CD14-positive monocyte (primary cell): ENCODE data around the gene BPI. TPM values are rescaled to one million over a fixed set of nuclear protein-coding genes. Genes with fewer than 3 reads are reported as not detected.

Experiments used
- DNase-seq, 3 donors: peaks; one replicate each; pipeline ENCODE4 v3.0.0-alpha.2; 2011 to 2022
- H2AFZ ChIP-seq: 2 replicates; pipeline ENCODE4 v1.6.0; 2012; ENCODE audit warnings: mild to moderate bottlenecking, low read depth, low read length, inconsistent platforms; ENCODE audit not compliant: insufficient read depth, poor library complexity, severe bottlenecking
- H3K27ac ChIP-seq, 2 donors: 1 replicate in 1 of 2; 2 replicates in 1 of 2; pipeline ENCODE4 v1.5.1; 2012 to 2013; ENCODE audit warnings: low read length in 2 of 2, control low read depth in 1 of 2, inconsistent platforms in 1 of 2, low read depth in 1 of 2, mild to moderate bottlenecking in 1 of 2
- H3K27me3 ChIP-seq, 2 donors: one replicate each; pipeline versions ENCODE4 v1.6.0 to v1.6.1; 2011 to 2013; ENCODE audit warnings: low read length in 2 of 2; ENCODE audit not compliant: control insufficient read depth in 2 of 2, insufficient read depth in 2 of 2
- H3K36me3 ChIP-seq, 2 donors: replicated peaks in 1 of 2; 1 replicate in 1 of 2; 2 replicates in 1 of 2; pipeline versions ENCODE4 v1.5.1 to v1.6.1; 2012 to 2013; ENCODE audit warnings: low read length in 2 of 2, control low read depth in 1 of 2, inconsistent platforms in 1 of 2, mild to moderate bottlenecking in 1 of 2; ENCODE audit not compliant: insufficient read depth in 2 of 2, control insufficient read depth in 1 of 2
- H3K4me1 ChIP-seq, 2 donors: 1 replicate in 1 of 2; 2 replicates in 1 of 2; pipeline versions ENCODE4 v1.5.1 to v1.6.1; 2012 to 2013; ENCODE audit warnings: low read length in 2 of 2, control low read depth in 1 of 2, inconsistent platforms in 1 of 2, mild to moderate bottlenecking in 1 of 2, moderate library complexity in 1 of 2; ENCODE audit not compliant: insufficient read depth in 2 of 2, control insufficient read depth in 1 of 2
- H3K4me2 ChIP-seq: replicated peaks from 2 replicates; pipeline ENCODE3; 2012; ENCODE audit warnings: low read length, moderate library complexity, mild to moderate bottlenecking; ENCODE audit not compliant: poor library complexity, severe bottlenecking; ENCODE audit errors: extremely low read depth
- H3K4me3 ChIP-seq, 3 experiments: fragments of 200-600 bp in 1 of 3; sonication (generic) in 1 of 3; replicated peaks in 1 of 3; 1 replicate in 2 of 3; 2 replicates in 1 of 3; pipeline ENCODE4 v1.5.1; 2011 to 2013; ENCODE audit warnings: low read length in 3 of 3, mild to moderate bottlenecking in 3 of 3, control low read depth in 2 of 3, low read depth in 2 of 3, inconsistent platforms in 1 of 3, moderate library complexity in 1 of 3
- H3K79me2 ChIP-seq: 2 replicates; pipeline ENCODE4 v1.6.0; 2012; ENCODE audit warnings: mild to moderate bottlenecking, control low read depth, inconsistent platforms, low read length, moderate library complexity; ENCODE audit not compliant: insufficient read depth
- H3K9ac ChIP-seq: 2 replicates; pipeline ENCODE4 v1.6.0; 2017; ENCODE audit warnings: low read length, mild to moderate bottlenecking; ENCODE audit not compliant: insufficient read depth, poor library complexity, severe bottlenecking
- H3K9me3 ChIP-seq, 2 donors: replicated peaks in 1 of 2; 1 replicate in 1 of 2; 2 replicates in 1 of 2; pipeline versions ENCODE4 v1.5.1 to v1.6.1; 2012 to 2013; ENCODE audit warnings: low read length in 2 of 2, control low read depth in 1 of 2; ENCODE audit not compliant: control insufficient read depth in 1 of 2, insufficient read depth in 1 of 2
- H4K20me1 ChIP-seq: 2 replicates; pipeline ENCODE4 v1.6.0; 2012; ENCODE audit warnings: mild to moderate bottlenecking, low read length, control low read depth, moderate library complexity; ENCODE audit not compliant: insufficient read depth
- H3K27ac Mint-ChIP-seq, 7 donors: one replicate each; pipeline ENCODE4 v1.8.0; 2020; ENCODE audit warnings: mild to moderate bottlenecking in 7 of 7, mixed read lengths in 7 of 7, moderate library complexity in 6 of 7, inconsistent platforms in 2 of 7
- H3K27me3 Mint-ChIP-seq, 3 donors: one replicate each; pipeline ENCODE4 v1.8.0; 2021 to 2022; ENCODE audit warnings: low read depth in 3 of 3, mild to moderate bottlenecking in 3 of 3, mixed read lengths in 3 of 3, moderate library complexity in 3 of 3, inconsistent platforms in 1 of 3
- H3K36me3 Mint-ChIP-seq, 2 donors: one replicate each; pipeline ENCODE4 v1.8.0; 2020; ENCODE audit warnings: mixed read lengths in 2 of 2, inconsistent platforms in 1 of 2, mild to moderate bottlenecking in 1 of 2
- H3K4me1 Mint-ChIP-seq: one replicate; pipeline ENCODE4 v1.8.0; 2020; ENCODE audit warnings: mild to moderate bottlenecking, mixed read lengths
- H3K4me3 Mint-ChIP-seq, 2 donors: one replicate each; pipeline ENCODE4 v1.8.0; 2020; ENCODE audit warnings: mild to moderate bottlenecking in 2 of 2, mixed read lengths in 2 of 2, moderate library complexity in 1 of 2
- H3K9me3 Mint-ChIP-seq, 7 donors: one replicate each; pipeline ENCODE4 v1.8.0; 2020 to 2022; ENCODE audit warnings: mixed read lengths in 7 of 7, mild to moderate bottlenecking in 6 of 7, moderate library complexity in 6 of 7, inconsistent platforms in 2 of 7
- WGBS: methylation state at CpG from one replicate; pipeline ENCODE4 v1.1.5; 2013; ENCODE audit warnings: missing lambda C conversion rate; ENCODE audit not compliant: insufficient coverage; 5-methylcytosine and 5-hydroxymethylcytosine counted together
- intact Hi-C, 2 donors: fragments of 100-400 bp; cut with micrococcal nuclease; formaldehyde crosslinking; loops; one replicate each; pipeline versions ENCODE4 v1.15.0 to v1.15.1; 2023
- polyA plus RNA-seq, 3 donors: library from polyadenylated mRNA; depleted of rRNA in 1 of 3; unstranded in 2 of 3; stranded (reverse) in 1 of 3; fragments of 300-500 nt in 2 of 3; fragments of >200 nt in 1 of 3; fragmentation: Illumina TruSeq in 2 of 3; gene quantifications; 1 replicate in 2 of 3; 2 replicates in 1 of 3; pipeline ENCODE4 v1.2.3, GENCODE V29; 2012 to 2021
- TF ChIP-seq, protein P1 (sequence below): fragments of 200-600 bp; IDR thresholded peaks from one replicate; pipeline ENCODE4 v1.8.0; 2022; ENCODE audit warnings: antibody characterized with exemption, mild to moderate bottlenecking

The BPI gene
- polyA plus RNA-seq, 3 donors = 8.2 to 9.0 (median 8.7) TPM

DNA sequence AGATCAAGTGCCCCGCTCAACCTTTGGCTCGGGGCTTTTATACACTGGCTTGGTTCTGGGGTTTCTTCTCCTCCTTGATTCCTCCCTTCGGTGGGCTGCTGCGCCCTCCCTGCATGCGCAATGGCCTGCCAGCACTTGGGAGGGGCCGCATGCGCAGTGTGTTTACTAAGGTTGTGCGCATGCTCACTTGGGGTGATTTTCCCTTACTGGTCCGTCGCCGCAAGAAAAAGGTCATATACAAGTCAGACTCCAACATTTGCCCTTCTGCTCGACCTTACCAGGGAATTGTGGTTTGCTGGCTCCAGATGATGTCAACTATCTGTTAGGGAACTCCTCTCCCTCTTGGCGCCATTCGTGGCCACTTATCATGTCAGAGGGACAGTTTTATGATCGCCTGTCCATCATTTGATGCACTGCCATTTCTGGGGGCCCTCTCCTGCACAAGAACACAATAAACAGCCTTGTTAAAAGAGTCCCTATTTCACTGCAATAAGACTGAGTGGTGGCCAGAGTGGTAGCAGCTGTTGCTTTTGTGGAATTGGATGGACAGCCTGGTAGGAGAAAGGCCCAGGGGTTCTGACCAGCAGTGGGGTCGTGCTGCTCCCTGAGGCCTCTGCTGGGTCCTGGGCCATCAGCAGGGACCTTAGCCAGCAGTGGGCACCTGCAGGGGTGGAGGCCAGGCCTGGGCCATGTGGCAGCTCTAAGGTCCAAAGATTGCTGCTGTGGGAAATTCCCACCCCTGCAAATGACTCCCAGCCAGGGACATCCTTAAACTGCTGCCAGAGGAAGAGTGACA lies 39.6 kb downstream of the BPI start:
- TF ChIP-seq, protein P1, sequence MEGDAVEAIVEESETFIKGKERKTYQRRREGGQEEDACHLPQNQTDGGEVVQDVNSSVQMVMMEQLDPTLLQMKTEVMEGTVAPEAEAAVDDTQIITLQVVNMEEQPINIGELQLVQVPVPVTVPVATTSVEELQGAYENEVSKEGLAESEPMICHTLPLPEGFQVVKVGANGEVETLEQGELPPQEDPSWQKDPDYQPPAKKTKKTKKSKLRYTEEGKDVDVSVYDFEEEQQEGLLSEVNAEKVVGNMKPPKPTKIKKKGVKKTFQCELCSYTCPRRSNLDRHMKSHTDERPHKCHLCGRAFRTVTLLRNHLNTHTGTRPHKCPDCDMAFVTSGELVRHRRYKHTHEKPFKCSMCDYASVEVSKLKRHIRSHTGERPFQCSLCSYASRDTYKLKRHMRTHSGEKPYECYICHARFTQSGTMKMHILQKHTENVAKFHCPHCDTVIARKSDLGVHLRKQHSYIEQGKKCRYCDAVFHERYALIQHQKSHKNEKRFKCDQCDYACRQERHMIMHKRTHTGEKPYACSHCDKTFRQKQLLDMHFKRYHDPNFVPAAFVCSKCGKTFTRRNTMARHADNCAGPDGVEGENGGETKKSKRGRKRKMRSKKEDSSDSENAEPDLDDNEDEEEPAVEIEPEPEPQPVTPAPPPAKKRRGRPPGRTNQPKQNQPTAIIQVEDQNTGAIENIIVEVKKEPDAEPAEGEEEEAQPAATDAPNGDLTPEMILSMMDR = no peak
- Histone ChIP-seq H3K4me3 (no peak overlapping the region), H3K79me2 (no peaks in the 10 kb centered on the region), H3K27ac (no peak overlapping the region), H2AFZ (no peak overlapping the region), H3K36me3 (no peaks in the 10 kb centered on the region), H3K4me1 (no peaks in the 10 kb centered on the region), H3K4me2 (no peak overlapping the region), H4K20me1 (no peaks in the 10 kb centered on the region), H3K27me3 (peaks cover 0 to under 1% of the 10 kb centered on the region in 2 donors), H3K9me3 (no peaks in the 10 kb centered on the region), H3K9ac (no peak overlapping the region)
- no peak for DNase-seq
- intact Hi-C loops = no loop called here
- no peaks in the 10 kb centered on the region for H3K4me1 Mint-ChIP-seq
- 84% methylated on average over 12 of the region's 16 CpGs for WGBS
- H3K9me3 Mint-ChIP-seq = peaks cover 0 to 5% (median 2%) of the 10 kb centered on the region in 7 donors
- H3K4me3 Mint-ChIP-seq = no peak overlapping the region
- peak overlapping the region in 1 of 7 donors; percentile 47 for H3K27ac Mint-ChIP-seq
- H3K27me3 Mint-ChIP-seq = peaks cover 8 to 15% (median 10%) of the 10 kb centered on the region in 3 donors
- no peaks in the 10 kb centered on the region for H3K36me3 Mint-ChIP-seq

DNA sequence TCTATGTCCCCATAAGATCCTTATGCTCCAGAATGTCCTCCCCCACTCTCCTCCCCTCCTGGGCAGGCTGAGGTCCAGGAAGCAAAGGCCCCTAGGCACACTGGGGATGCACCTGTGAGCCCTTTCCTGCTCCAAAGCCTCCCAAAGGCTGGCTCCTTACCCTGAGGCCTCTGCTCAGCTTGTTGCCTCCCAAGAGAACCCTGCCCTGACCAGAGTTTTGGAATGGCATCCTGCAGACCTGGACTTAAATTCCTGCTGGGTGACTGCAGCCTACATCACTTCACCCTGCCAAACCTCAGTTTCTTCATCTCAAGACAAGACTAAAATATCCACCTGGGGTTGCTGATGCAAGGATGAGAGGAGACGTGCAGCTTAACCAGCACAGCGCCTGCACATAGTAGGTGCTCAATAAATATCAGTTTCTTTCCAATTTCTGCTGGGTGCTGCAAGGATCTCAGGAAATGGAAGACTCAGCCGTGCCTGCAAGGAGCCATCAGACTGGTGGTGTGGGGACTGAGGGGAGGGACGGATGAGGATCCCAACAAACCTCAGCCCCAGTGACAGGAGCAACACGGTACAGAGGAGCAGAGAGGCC lies 40.2 kb downstream of the BPI start:
- H3K27ac ChIP-seq = no peak overlapping the region
- TF ChIP-seq, protein P1 = no peak
- DNase-seq = no peak
- no peak overlapping the region for H3K4me3 ChIP-seq
- H3K9ac ChIP-seq = no peak overlapping the region
- no peaks in the 10 kb centered on the region for H3K36me3 ChIP-seq
- H2AFZ ChIP-seq = no peak overlapping the region
- intact Hi-C loops = no loop called here
- H3K27me3 ChIP-seq = no peaks in the 10 kb centered on the region
- 100% methylated on average over 4 of the region's 5 CpGs for WGBS
- H3K4me1 ChIP-seq = no peaks in the 10 kb centered on the region
- Mint-ChIP-seq H3K9me3 (peaks cover 0 to under 1% (median 0%) of the 10 kb centered on the region in 7 donors), H3K4me1 (no peaks in the 10 kb centered on the region), H3K27ac (peak overlapping the region in 1 of 7 donors; percentile 57), H3K36me3 (no peaks in the 10 kb centered on the region), H3K27me3 (peaks cover 8 to 11% (median 11%) of the 10 kb centered on the region in 3 donors), H3K4me3 (no peak overlapping the region)
- H3K9me3 ChIP-seq = no peaks in the 10 kb centered on the region
- H4K20me1 ChIP-seq = no peaks in the 10 kb centered on the region
- H3K4me2 ChIP-seq = no peak overlapping the region
- H3K79me2 ChIP-seq = no peaks in the 10 kb centered on the region
